ENCODE data around the gene CALD1.

- no peak for TF ChIP-seq CTCF (IDR thresholded peaks at IDR 0.05; ENCODE audit: insufficient read depth, low read length, poor library complexity, severe bottlenecking)
- TF ChIP-seq EZH2phosphoT487 (conservative IDR thresholded peaks at IDR 0.05; ENCODE audit: low read length): no peak
Observed at GRCh38 chr7:134916171-134916883, 136.9 kb downstream of the CALD1 start.

Measured in SU-DHL-6 (cell line).